Stimulated activated CD4-positive, alpha-beta T cell treated with anti-CD3 and anti-CD28 coated beads, Interleukin-1b, Interleukin-23, amount 100 ng/mL, for 4 hours (primary cell): ENCODE results near the gene MORN3.
A peak's percentile ranks its signal among the peaks of the same experiment; 100 is the strongest.
"Not testable (repeated sequence)": the region's sequence is repeated elsewhere in the genome, so short reads cannot be mapped to it uniquely, and the experiment has no call there.

Experiments
- DNase-seq, 2 donors: peaks; one replicate each; pipeline ENCODE4 v3.0.0-alpha.2; 2020; ENCODE audit warnings: low read depth in 2 of 2

Gene MORN3, protein sequence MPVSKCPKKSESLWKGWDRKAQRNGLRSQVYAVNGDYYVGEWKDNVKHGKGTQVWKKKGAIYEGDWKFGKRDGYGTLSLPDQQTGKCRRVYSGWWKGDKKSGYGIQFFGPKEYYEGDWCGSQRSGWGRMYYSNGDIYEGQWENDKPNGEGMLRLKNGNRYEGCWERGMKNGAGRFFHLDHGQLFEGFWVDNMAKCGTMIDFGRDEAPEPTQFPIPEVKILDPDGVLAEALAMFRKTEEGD

DNA sequence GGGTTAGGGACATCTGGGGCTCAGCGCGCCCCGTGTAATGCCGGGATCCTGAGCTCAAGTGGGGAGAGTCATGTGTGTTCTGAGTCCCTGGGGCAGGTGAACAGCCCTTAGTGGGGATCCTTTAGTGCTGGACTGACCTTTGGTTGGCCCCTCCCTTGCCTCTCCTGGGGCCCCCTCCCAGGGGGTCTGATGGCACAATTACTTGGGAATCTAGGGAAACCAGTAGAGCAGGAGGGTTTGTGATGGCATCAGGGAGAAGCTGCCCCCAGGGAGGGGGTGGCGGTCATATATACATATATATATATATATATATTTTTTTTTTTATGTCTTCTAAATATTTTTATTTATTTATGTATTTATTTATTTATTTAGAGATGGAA is at the start of gene MORN3:
TSS of gene MORN3 (minus strand) at position 134 of the 380 bp plus-strand sequence. CDS start 171 bp downstream, outside the sequence.
- no peak for DNase-seq

DNA sequence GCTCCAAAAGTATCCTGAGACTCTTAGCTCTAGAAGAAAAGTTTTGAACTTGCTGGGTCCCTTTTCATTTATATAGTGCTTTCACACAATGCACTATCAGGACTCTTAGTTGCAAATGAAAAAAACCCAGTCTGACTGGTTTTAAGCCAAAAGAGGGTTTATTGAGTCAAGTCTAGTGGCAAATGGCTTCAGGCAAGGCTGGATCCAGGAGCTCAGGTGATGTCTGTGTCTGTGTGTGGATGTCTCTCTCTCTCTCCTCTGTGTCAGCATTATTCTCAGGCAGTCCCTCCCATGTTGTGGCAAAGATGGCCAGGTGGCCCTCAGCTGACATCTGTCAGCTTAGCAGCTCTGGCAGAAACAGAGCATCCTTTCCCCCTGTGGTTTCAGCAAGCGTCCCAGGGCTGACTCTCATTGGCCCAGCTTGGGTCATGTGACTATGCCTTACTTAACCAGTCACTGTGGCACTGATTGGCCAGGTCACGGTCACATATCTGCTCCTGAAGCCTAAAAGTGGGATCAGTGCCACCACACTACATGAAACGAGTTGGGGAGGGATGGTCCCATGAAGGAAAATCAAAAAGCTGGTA is 49.3 kb upstream of the MORN3 start:
- no peak for DNase-seq

DNA sequence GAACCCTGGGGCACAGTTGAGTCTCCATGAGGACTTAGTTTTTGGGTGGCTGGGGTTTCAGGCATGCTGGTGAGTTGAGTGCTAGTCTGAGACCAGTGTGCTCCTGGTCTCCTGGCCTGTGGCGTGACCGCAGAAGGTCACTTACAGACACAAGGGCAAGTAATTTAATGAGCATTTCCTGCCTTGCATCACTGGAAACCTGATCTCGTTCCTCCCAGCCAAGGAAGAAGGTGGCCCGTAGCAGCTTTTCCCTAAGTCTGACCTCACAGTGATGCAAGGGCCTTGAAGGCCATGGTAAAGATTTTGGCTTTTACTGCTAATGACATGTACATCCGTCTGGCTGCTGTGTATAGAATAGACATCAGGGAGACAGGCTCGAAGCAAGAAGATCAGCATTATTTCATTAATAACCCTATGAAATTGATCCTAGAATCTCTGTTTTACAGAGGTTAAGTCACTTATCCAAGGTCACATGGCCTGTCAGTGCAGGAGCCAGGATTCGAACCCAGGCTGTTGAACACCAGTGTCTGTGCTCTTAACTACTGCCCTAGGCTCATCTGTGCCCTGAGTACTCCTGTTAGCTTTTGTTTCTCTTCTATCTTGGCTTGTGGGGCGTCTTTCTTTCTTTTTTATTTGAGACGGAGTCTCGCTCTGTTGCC is 47.7 kb upstream of the MORN3 start:
- no peak for DNase-seq

DNA sequence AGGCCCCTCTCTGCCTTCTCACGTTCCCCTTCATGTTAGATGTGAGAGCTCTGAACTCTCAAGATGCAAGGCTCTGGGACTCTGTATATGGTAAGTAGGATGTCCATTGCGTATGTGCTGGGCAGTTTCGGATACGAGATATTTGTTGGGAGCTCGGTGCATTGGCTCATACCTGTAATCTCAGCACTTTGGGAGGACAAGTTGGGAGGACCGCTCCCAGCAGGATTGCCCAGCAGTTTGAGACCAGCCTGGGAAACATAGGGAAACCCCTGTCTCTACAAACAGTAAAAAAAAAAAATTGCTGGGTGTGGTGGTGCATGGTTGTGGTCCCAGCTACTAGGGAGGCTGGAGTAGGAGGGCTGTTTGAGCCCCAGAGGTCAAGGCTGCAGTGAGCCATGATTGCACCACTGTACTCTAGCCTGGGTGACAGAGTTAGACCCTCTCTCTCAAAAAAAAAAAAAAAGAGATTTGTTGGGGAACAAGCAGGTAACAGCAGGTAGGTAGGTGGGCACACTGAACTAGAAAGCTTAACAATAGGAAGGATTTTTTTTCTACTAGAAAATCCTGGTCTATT is 46.5 kb upstream of the MORN3 start:
- DNase-seq = no peak

DNA sequence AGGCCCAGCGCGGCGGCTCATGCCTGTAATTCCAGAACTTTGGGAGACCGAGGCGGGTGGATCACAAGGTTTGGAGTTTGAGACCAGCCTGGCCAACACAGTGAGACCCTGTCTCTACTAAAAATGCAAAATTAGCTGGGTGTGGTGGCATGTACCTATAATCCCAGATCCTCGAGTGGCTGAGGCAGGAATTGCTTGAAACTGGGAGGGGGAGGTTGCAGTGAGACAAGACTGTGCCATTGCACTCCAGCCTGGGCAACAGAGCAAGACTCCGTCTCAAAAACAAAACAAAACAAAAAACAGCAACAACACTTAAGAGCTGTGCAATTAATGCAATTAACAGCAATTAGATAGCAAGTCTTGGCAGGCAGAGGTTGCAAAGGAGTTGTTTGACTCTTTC is 45.6 kb upstream of the MORN3 start:
- DNase-seq = not testable (repeated sequence)

DNA sequence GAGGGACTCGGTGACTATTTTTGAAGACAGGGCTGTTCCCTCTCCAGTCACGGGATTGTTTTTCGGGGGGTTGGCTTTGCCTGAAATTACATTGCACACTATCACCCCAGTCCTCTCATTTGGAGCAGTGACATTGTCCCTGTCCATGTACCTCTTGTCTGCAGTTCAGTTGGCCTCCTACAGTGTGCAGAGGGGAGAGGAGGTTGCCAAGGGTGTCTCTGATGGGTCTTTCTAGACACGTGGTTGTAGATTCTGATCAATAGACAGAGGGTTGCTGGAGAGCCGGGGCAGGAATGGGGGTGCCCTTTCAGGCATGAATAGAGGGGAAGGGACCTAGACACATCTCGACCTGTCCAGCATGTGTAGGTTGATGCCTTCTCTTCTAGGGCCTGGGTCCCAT is 44.3 kb upstream of the MORN3 start:
- no peak for DNase-seq

DNA sequence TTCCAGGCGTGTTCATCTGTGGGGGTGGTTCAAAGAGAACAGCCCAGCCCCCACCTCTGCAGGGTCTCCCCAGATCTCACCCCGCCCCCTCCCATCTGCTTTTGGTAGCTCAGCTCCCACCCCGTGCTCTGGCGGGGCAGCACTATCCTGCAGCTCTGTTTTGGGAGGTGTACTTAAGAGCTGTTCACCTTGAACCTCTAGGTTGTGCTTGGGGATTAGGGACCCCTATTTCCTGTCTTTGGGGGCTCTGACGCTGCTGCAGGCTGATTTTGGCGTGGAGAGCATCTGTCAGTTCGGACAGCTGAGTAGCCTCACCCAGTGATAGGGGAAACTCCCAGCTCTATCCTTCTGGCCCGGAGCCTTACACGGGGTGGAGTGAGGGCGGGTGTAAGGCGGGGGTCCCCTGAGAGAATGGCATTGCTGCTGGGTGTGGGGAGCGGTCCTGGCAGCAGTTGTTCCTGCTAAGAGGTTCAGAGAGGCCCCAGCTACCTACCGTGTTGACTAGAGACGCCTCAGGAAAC is 43.9 kb upstream of the MORN3 start:
- no peak for DNase-seq

DNA sequence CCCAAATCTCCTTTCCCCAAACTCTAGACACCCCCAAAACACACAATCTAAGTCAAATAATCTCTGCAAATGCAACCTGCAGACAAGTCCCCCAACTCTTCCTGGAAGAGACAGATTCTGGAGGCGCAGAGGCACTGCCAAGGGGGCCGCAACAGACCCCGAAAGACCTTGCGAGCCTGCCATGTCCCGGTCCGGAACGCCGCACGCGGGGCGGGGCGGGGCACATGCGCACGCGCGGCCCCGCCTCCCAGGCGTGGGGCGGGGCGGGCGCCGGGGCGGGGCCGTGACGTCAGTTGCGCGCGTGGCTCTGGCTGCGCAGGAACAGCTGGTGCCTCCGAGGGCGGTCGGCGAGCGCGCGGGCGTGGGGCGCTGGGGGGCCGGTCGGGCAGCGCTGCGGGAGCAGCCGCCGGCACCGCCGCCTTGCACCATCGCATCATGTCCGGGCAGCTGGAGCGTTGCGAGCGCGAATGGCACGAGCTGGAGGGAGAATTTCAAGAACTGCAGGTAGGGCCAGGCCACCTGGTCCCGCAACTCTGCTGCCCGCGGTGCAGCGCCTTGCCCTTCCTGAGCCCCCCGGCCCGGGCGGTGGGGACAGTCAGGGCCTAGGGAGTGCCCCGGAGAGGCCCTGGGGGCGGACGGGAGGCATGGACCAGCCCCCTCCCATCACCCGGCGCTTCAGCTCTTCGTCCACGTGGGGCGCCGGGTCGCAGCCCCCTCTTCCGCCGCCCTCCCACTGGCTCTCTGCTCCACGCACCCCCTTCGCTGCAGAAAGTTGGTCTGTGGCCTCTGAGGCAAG is 43.2 kb upstream of the MORN3 start, which contains the start of gene TMEM120B:
TSS of gene TMEM120B (plus strand) at position 292 of the 796 bp plus-strand sequence. CDS start at position 436, 144 bp downstream.
- peak; percentile 78 to 81 for DNase-seq

DNA sequence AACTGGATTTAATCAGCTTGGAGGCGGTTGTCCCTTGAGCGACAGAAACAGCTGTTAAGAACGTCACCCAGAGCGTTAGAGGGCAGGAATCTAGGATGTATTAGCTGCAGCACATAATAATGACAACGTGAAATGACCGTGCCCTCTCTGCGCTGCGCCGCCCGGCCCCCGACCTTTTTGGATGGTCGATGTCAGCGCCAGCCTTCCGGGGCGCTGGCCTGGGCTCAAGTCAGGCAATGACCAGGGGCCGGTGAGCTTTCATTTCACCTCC is 42.7 kb upstream of the MORN3 start:
- DNase-seq = no peak

DNA sequence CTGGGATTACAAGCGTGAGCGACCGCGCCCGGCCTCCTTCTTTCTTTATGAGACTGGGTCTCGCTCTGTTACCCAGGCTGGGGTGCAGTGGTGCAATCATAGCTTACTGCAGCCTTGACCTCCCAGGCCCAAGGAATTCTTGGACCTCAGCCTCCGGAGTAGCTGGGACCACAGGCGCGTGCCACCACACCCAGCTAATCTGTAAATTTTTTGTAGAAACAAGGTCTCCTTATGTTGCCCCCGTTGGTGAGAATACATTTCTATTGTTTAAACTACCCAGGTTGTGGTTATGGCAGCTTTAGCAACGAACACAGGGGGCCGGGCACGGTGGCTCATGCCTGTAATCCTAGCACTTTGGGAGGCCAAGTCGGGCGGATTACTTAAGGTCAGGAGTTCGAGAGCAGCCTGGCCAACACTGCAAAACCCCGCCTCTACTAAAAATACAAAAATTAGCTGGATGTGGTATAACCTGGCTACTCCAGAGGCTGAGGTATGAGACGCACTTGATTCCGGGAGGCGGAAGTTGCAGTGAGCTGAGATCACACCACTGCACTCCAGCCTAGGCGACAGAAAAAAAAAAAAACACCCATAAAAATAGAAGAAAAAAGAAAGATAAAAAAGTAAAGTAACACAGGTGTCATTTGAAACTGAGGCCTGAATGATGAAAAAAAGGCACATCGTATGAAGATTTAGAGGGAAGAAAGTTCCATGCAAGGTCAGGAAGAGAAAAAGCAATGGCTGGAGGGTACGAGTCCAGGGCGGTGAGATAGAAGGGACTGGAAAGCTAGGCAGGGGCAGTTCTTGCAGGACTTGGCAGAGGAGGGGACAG is 42.1 kb upstream of the MORN3 start:
- no peak for DNase-seq

DNA sequence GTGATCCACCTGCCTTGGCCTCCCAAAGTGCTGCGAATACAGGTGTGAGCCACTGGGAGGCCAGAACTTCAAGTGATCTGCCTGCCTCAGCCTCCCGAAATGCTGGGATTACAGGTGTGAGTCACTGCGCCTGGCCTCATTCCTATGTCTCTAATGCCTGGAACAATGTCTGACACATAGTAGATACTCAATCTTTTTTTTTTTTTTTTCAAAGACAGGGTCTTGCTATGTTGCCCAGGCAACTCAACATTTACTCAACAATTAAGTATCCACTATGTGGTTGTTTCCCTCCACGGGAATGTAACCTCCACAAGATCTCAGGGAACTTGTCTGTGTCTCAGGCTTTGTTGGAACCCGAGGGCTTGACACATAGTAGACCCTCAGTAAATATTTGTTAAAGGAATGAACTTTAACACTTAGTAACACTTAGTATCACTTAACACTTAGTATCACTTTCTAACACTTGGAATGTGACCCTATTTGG is 40.1 kb upstream of the MORN3 start:
- no peak for DNase-seq

DNA sequence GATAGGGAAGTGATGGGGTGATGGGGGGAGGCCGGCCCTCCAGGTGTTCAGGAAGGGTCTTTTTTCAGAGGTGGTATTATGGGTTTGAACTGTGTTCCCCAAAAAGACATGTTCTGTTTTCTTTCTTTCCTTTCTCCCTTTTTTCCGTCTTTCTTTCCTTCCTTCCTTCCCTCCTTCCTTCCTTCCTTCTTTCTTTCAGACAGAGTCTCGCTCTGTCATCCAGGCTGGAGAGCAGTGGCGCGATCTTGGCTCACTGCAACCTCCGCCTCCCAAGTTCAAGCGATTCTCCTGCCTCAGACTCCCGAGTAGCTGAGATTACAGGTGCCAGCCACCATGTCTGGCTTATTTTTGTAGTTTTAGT is 39.6 kb upstream of the MORN3 start:
- DNase-seq = not testable (repeated sequence)

DNA sequence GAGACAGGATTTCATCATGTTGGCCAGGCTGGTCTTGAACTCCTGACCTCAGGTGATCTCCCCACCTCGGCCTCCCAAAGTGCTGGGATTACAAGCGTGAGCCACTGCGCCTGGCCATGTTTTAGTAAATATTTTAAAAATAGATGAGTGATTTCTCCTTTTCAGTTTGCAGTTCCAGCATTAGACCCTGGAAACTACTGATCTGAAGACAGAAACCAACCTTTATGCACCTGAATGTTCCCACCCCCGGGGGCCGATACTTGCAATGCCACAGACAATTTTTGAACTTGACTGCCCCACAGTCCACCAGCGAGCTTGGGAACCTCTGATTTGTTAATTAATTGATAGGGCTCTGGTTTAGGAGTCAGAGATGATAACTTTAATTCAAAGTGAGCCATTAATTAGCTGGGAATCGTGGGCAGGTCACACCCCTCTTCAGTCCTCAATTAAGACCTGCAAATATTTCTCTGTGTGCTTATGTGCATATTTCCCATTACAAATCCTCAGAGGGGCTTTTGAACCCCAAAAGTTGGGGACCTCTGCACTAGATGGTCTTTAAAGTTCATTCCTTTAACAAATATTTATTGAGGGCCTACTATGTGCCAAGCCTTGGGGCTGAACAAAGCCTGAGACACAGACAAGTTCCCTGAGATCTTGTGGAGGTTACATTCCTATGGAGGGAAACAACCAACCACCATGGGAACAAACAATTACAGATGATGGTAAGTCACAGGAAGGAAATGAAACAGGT is 39.0 kb upstream of the MORN3 start:
- no peak for DNase-seq

DNA sequence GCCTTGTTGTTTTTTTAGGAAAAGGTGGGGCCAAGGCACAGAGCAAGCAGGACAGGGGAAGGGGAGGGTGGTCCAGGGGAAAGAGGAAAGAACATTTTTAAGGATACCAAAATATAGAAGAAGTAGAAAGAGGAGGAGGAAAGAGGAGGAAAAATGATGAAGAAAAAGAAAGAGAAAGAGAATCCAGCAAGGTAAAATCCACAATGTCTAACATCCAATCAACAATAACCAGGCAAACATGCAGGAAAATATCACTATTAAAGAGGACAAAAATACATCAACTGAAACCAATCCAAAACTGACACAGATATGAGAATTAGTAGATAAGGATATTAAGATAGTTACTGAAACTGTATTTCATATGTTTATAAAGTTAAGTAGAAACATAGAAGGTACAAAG is 36.1 kb upstream of the MORN3 start:
- DNase-seq = no peak

DNA sequence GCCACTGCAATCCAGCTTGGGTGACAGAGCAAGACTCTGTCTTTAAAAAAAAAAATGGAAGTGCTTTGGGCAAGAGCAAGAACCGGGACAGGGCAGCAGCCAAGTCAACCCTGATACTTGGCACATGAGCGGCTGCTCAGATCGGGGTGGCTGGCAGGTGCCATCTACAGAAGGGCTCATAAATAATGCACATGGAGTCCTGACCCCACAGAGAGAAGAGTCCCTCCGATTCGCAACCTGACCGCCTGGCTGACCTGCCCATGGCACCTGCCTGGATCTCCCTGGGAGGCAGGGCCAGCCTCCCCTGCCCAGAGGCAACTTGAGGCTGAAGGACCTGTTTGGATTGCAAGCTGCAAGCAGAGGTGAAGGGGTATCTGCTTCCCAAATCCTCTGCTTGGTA is 33.5 kb upstream of the MORN3 start:
- no peak for DNase-seq

DNA sequence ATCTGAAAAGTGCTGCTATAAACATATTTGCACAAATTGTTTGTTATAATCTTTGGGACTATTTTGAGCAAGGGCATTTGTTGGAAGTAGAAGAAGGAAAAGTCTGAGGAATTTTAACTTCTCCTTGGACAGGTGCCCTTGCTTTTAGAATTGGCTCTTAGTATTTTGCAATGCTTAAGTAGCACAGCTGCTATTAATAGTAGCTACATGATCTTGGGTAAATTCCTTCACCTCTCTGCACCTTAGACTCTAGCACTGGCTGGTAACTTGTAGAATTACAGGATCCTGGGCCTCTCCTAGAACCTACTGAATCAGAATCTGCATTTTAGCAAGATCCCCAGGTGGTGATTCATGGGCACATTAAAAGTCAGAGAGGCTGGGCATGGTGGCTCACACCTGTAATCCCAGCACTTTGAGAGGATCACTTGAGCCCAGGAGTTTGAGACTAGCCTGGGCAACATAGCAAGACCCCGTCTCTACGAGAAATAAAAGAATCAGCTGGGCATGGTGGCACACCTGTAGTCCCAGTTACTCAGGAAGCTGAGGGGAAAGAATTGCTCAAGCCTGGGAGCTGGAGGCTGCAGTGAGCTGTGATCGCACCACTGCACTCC is 32.3 kb upstream of the MORN3 start:
- no peak for DNase-seq

DNA sequence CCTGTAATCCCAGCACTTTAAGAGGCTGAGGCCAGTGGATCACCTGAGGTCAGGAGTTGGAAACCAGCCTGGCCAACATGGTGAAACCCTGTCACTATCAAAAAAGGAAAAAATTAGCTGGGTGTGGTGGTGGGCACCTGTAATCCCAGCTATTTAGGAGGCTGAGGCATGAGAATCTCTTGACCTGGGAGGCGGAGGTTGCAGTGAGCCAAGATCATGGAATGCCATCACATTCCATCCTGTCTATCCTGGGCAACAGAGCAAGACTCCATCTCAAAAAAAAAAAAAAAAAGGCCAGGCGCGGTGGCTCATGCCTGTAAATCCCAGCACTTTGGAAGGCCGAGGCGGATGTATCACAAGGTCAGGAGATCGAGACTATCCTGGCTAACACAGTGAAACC is 28.4 kb upstream of the MORN3 start:
- not testable (repeated sequence) for DNase-seq

DNA sequence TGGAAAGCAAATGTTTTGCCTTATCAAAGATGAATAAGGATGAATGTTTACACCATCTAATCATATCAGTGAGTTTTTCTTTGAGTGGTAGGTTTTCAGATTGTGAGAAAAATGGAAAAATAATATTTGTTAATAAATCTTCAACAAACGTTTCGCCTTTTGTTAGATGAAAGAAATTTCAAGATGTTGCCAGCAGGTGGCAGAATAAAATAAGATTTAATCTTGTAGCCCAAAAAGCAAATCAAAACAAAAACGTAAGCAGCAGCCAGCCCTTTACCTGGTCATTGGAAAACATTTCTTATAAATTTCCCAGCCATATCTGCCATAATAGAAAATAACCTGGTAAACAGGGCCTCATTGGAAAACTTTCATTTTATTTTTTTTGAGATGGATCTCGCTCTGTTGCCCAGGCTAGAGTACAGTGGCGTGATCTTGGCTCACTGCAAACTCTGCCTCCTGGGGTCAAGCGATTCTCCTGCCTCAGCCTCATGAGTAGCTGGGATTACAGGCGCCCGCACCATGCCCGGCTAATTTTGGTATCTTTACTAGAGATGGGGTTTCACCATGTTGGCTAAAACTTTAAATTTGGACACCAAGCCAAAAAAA is 27.7 kb upstream of the MORN3 start:
- DNase-seq = peak in 1 of 2 donors; percentile 40

DNA sequence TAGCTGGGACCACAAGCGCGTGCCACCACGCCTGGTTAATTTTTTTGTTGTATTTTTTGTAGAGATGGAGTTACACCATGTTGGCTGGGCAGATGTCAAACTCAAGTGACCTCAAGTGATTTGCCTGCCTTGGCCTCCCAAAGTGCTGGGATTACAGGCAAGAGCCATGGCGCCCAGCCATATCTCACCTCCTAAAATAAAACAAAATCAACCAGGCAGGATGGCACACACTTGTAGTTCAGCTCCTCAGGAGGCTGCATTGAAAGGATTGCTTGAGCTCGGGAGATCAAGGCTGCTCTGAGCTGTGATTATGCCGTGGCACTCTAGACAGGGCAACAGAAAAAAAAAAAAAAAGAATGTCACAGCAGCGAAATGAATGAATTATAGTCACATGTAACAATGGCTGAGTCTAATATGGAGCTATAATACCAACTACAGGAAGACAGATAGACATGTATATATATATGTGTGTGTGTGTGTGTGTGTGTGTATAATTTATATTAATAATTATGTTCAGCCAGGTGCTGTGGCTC is 23.8 kb upstream of the MORN3 start:
- DNase-seq = no peak
